Motor neuron (in vitro differentiated cells): ENCODE data around the gene SGSH. TPM values are rescaled to one million over a fixed set of nuclear protein-coding genes. Genes with fewer than 3 reads are reported as not detected.
A peak's percentile ranks its signal among the peaks of the same experiment; 100 is the strongest.

Experiments
- ATAC-seq, 8 experiments: fragments of 200-7000 bp; cut with Tn5 transposase; replicated peaks in 6 of 8; 2 replicates each; pipeline ENCODE4 v1.8.0; 2021; ENCODE audit warnings: mild to moderate bottlenecking in 8 of 8, moderate library complexity in 8 of 8
- H3K27ac ChIP-seq, 2 donors: fragments of 250-450 bp; sonication (Bioruptor Pico); 2 replicates each; pipeline ENCODE4 v1.9.0; 2021; ENCODE audit warnings: antibody characterized with exemption in 2 of 2, mild to moderate bottlenecking in 2 of 2, moderate library complexity in 1 of 2
- H3K4me1 ChIP-seq, 2 donors: fragments of 250-450 bp; sonication (Bioruptor Pico); replicated peaks in 1 of 2; 2 replicates each; pipeline ENCODE4 v1.6.1; 2021; ENCODE audit warnings: antibody characterized with exemption in 2 of 2, mild to moderate bottlenecking in 2 of 2, moderate library complexity in 1 of 2
- H3K4me3 ChIP-seq, 5 donors: fragments of 250-450 bp; sonication (Bioruptor Pico); 2 replicates each; pipeline ENCODE4 v1.9.0; 2021; ENCODE audit warnings: antibody characterized with exemption in 5 of 5, mild to moderate bottlenecking in 5 of 5, moderate library complexity in 4 of 5
- WGBS, 10 experiments: fragments of 450-650 bp; shearing (Covaris generic); methylation state at CpG; one replicate each; pipeline ENCODE4 v1.0.0; 2022; 5-methylcytosine and 5-hydroxymethylcytosine counted together
- in situ Hi-C, 9 experiments: fragments of 400-800 bp; cut with MboI; loops; one replicate each; pipeline ENCODE4 v1.15.0; 2021; ENCODE audit warnings: low sequenced_read_pairs in 9 of 9, low pct_unique_long_range_greater_than_20kb in 2 of 9; ENCODE audit not compliant: unreplicated experiment in 9 of 9
- total RNA-seq, 8 experiments: library from RNA; unstranded; fragments of 300-600 nt; gene quantifications; 2 replicates each; pipeline versions ENCODE4 v1.2.3 to v1.2.4, GENCODE V29; 2022

Gene SGSH
- total RNA-seq, 8 experiments from 2014 or later = 5.5 to 56.6 (median 11.2) TPM

- in situ Hi-C loops = no loop called here
- no peak overlapping the region for H3K4me3 ChIP-seq
- 56 to 100% (median 81%) methylated on average over 1 to 6 of the region's 14 CpGs; no CpG with 5 or more reads in 6 of the 10 experiments for WGBS, 10 experiments
- H3K4me1 ChIP-seq = peaks cover 7 to 11% of the 10 kb centered on the region in 2 donors
- ATAC-seq = no peak
- no peak overlapping the region for H3K27ac ChIP-seq
Observed at GRCh38 chr17:80195141-80195540, 25.0 kb downstream of the SGSH start.

GRCh38 chr17:80191865-80192661 is 28.1 kb downstream of the SGSH start:
- peak in 6 of 8 experiments; percentile 15 to 76 (median 62) for ATAC-seq
- H3K4me3 ChIP-seq = no peak overlapping the region
- in situ Hi-C loops = no loop called here
- WGBS, 10 experiments = 20 to 100% (median 60%) methylated on average over 1 to 12 of the region's 29 CpGs; no CpG with 5 or more reads in 2 of the 10 experiments
- no peak overlapping the region for H3K27ac ChIP-seq
- H3K4me1 ChIP-seq = peaks cover 7 to 17% of the 10 kb centered on the region in 2 donors

- H3K4me1 ChIP-seq = peaks cover 7 to 17% of the 10 kb centered on the region in 2 donors
- no peak overlapping the region for H3K27ac ChIP-seq
- 60% methylated on average over 2 of the region's 20 CpGs; no CpG with 5 or more reads in 8 of the 10 experiments for WGBS, 10 experiments
- in situ Hi-C loops = no loop called here
- ATAC-seq = peak in 3 of 8 experiments; percentile 15 to 27 (median 25)
- no peak overlapping the region for H3K4me3 ChIP-seq
Observed at GRCh38 chr17:80191192-80191591, 28.9 kb downstream of the SGSH start.

GRCh38 chr17:80190716-80191115 is 29.4 kb downstream of the SGSH start:
- Histone ChIP-seq H3K27ac (no peak overlapping the region), H3K4me1 (peaks cover 7 to 17% of the 10 kb centered on the region in 2 donors), H3K4me3 (no peak overlapping the region)
- in situ Hi-C loops = no loop called here
- WGBS, 10 experiments = 70 to 100% (median 95%) methylated on average over 1 to 4 of the region's 10 CpGs; no CpG with 5 or more reads in 7 of the 10 experiments
- no peak for ATAC-seq

- 80 to 94% (median 80%) methylated on average over 2 to 9 of the region's 23 CpGs; no CpG with 5 or more reads in 6 of the 10 experiments for WGBS, 10 experiments
- no peak overlapping the region for H3K27ac ChIP-seq
- in situ Hi-C loops = no loop called here
- H3K4me1 ChIP-seq = peaks cover 9 to 17% of the 10 kb centered on the region in 2 donors
- ATAC-seq = peak in 2 of 8 experiments; percentile 21 to 33
- no peak overlapping the region for H3K4me3 ChIP-seq
Observed at GRCh38 chr17:80189611-80190010, 30.5 kb downstream of the SGSH start.

GRCh38 chr17:80187515-80187941 is 32.6 kb downstream of the SGSH start:
- in situ Hi-C loops = no loop called here
- Histone ChIP-seq H3K4me1 (peaks cover 12 to 19% of the 10 kb centered on the region in 2 donors), H3K27ac (no peak overlapping the region), H3K4me3 (no peak overlapping the region)
- ATAC-seq = peak in 3 of 8 experiments; percentile 86 to 91 (median 91)
- WGBS, 10 experiments = 0 to 100% (median 79%) methylated on average over 1 to 9 of the region's 18 CpGs; no CpG with 5 or more reads in 5 of the 10 experiments

GRCh38 chr17:80187090-80187489 is 33.0 kb downstream of the SGSH start:
- peak in 3 of 8 experiments; percentile 45 to 71 (median 47) for ATAC-seq
- Histone ChIP-seq H3K27ac (no peak overlapping the region), H3K4me1 (peaks cover 8 to 14% of the 10 kb centered on the region in 2 donors), H3K4me3 (no peak overlapping the region)
- WGBS, 10 experiments = 15 to 100% (median 92%) methylated on average over 1 to 9 of the region's 16 CpGs; no CpG with 5 or more reads in 3 of the 10 experiments
- in situ Hi-C loops = no loop called here

GRCh38 chr17:80185968-80186367 is 34.2 kb downstream of the SGSH start:
- WGBS, 10 experiments = 82 to 100% (median 94%) methylated on average over 2 to 7 of the region's 9 CpGs; no CpG with 5 or more reads in 7 of the 10 experiments
- Histone ChIP-seq H3K27ac (no peak overlapping the region), H3K4me3 (no peak overlapping the region), H3K4me1 (peaks cover 7 to 9% of the 10 kb centered on the region in 2 donors)
- no peak for ATAC-seq
- in situ Hi-C loops = no loop called here

- peak in 5 of 8 experiments; percentile 56 to 85 (median 70) for ATAC-seq
- WGBS, 10 experiments = 0 to 80% (median 62%) methylated on average over 1 to 4 of the region's 10 CpGs; no CpG with 5 or more reads in 6 of the 10 experiments
- peaks cover 4 to 7% of the 10 kb centered on the region in 2 donors for H3K4me1 ChIP-seq
- in situ Hi-C loops = no loop called here
- no peak overlapping the region for H3K4me3 ChIP-seq
- no peak overlapping the region for H3K27ac ChIP-seq
Observed at GRCh38 chr17:80184423-80184714, 35.8 kb downstream of the SGSH start.

- 83 to 100% (median 100%) methylated on average over 1 to 11 of the region's 26 CpGs; no CpG with 5 or more reads in 7 of the 10 experiments for WGBS, 10 experiments
- Histone ChIP-seq H3K4me3 (no peak overlapping the region), H3K4me1 (peaks cover 2 to 7% of the 10 kb centered on the region in 2 donors), H3K27ac (no peak overlapping the region)
- ATAC-seq = peak in 4 of 8 experiments; percentile 8 to 48 (median 33)
- in situ Hi-C loops = no loop called here
Observed at GRCh38 chr17:80183581-80184422, 36.3 kb downstream of the SGSH start.

GRCh38 chr17:80182845-80183223 is 37.3 kb downstream of the SGSH start:
- no peak overlapping the region for H3K4me3 ChIP-seq
- 60 to 100% (median 92%) methylated on average over 1 to 3 of the region's 12 CpGs; no CpG with 5 or more reads in 5 of the 10 experiments for WGBS, 10 experiments
- no peak for ATAC-seq
- H3K4me1 ChIP-seq = peaks cover 2 to 7% of the 10 kb centered on the region in 2 donors
- no peak overlapping the region for H3K27ac ChIP-seq
- in situ Hi-C loops = no loop called here

GRCh38 chr17:80182118-80182844 is 37.9 kb downstream of the SGSH start:
- Histone ChIP-seq H3K4me1 (peaks cover 2 to 7% of the 10 kb centered on the region in 2 donors), H3K4me3 (no peak overlapping the region), H3K27ac (no peak overlapping the region)
- 84 to 100% (median 89%) methylated on average over 1 to 12 of the region's 30 CpGs; no CpG with 5 or more reads in 5 of the 10 experiments for WGBS, 10 experiments
- no peak for ATAC-seq
- in situ Hi-C loops = no loop called here
